Loucy (cell line): ENCODE measurements around the gene TRAPPC1.

ENCODE experiments used
- H2AFZ ChIP-seq: fragments of 200-600 bp; sonication (generic); 2 replicates; pipeline ENCODE4 v1.6.0; 2016; ENCODE audit warnings: antibody characterized with exemption, mild to moderate bottlenecking, low read length, moderate library complexity
- H3F3A ChIP-seq: fragments of 200-600 bp; 2 replicates; pipeline ENCODE4 v1.6.0; 2016; ENCODE audit warnings: antibody characterized with exemption, low read depth, mild to moderate bottlenecking
- H3K27me3 ChIP-seq: fragments of 200-600 bp; sonication (generic); 2 replicates; pipeline ENCODE4 v1.6.1; 2014; ENCODE audit warnings: low read length, mild to moderate bottlenecking; ENCODE audit not compliant: insufficient read depth, poor library complexity, severe bottlenecking
- H3K36me3 ChIP-seq: fragments of 200-600 bp; sonication (generic); 2 replicates; pipeline ENCODE4 v1.6.1; 2016; ENCODE audit warnings: low read length; ENCODE audit not compliant: insufficient read depth
- H3K4me1 ChIP-seq: fragments of 200-600 bp; sonication (generic); 2 replicates; pipeline ENCODE4 v1.5.1; 2014; ENCODE audit warnings: low read length, mild to moderate bottlenecking; ENCODE audit not compliant: insufficient read depth, poor library complexity, severe bottlenecking
- H3K4me2 ChIP-seq: fragments of 200-600 bp; sonication (generic); 2 replicates; pipeline ENCODE4 v1.6.0; 2014; ENCODE audit warnings: antibody characterized with exemption, low read length, low read depth, mild to moderate bottlenecking; ENCODE audit not compliant: poor library complexity, severe bottlenecking
- H3K4me3 ChIP-seq: fragments of 200-600 bp; sonication (generic); 2 replicates; pipeline ENCODE4 v1.5.1; 2014; ENCODE audit warnings: low read length, mild to moderate bottlenecking, mixed read lengths; ENCODE audit not compliant: poor library complexity, severe bottlenecking
- H3K79me2 ChIP-seq: fragments of 200-600 bp; sonication (generic); 2 replicates; pipeline ENCODE4 v1.6.1; 2014; ENCODE audit warnings: low read length; ENCODE audit not compliant: insufficient read depth
- H3K9ac ChIP-seq: fragments of 200-600 bp; sonication (generic); 2 replicates; pipeline ENCODE4 v1.6.0; 2014; ENCODE audit warnings: mild to moderate bottlenecking, low read depth, low read length, moderate library complexity; ENCODE audit not compliant: poor library complexity, severe bottlenecking
- H3K9me2 ChIP-seq: fragments of 200-600 bp; sonication (generic); replicated peaks from 2 replicates; pipeline ENCODE4 v1.6.1; 2016; ENCODE audit warnings: low read depth, low read length, mixed read lengths
- H3K9me3 ChIP-seq: fragments of 200-600 bp; sonication (generic); 2 replicates; pipeline ENCODE4 v1.6.1; 2014; ENCODE audit warnings: mild to moderate bottlenecking, antibody characterized with exemption, low read length, low read depth; ENCODE audit not compliant: insufficient read depth
- H4K20me1 ChIP-seq: fragments of 200-600 bp; sonication (generic); 2 replicates; pipeline ENCODE4 v1.6.0; 2014; ENCODE audit warnings: antibody characterized with exemption, low read length, mild to moderate bottlenecking; ENCODE audit not compliant: insufficient read depth, poor library complexity, severe bottlenecking
- CTCF ChIP-seq: fragments of 200-600 bp; sonication (generic); conservative IDR thresholded peaks from 2 replicates; pipeline ENCODE4 v1.5.1; 2014; ENCODE audit warnings: mild to moderate bottlenecking, antibody characterized with exemption, low read length
- EZH2phosphoT487 ChIP-seq: fragments of 200-600 bp; IDR thresholded peaks from 2 replicates; pipeline ENCODE4 v1.6.1; 2018; ENCODE audit warnings: antibody characterized with exemption, mild to moderate bottlenecking, moderate library complexity, borderline replicate concordance

The TRAPPC1 gene

DNA sequence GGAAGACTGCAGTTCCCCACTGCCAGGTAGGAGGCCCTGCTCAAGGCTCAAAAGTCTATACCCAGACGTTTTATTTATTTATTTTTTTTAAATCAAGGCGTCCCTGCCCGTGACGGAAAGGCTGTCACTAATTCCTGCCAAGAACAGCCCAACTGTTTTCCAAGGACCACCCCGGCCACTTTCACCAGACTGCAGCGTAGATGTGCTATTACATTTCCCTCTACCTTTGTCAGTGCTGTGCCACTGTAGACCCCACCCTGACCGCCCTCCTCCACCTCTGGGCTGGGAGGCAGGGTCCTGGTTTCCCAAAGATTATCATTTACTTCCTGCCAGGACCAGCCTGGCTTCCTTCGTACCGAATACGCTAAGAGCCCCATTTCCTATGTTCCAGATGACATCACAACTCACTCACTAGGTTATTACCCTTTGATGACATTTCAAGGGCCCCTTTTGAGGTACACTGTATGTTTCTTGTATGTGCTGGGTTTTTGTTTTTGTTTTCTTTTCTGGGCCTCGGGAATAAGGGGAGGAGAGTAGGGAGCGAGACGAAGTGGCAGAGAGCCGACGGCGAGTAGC is 9.4 kb downstream of the TRAPPC1 start:
- H3K4me2 ChIP-seq = no peak overlapping the region
- H2AFZ ChIP-seq = no peak overlapping the region
- no peaks in the 10 kb centered on the region for H3K79me2 ChIP-seq
- TF ChIP-seq CTCF (no peak), EZH2phosphoT487 (no peak)
- no peaks in the 10 kb centered on the region for H3K27me3 ChIP-seq
- H4K20me1 ChIP-seq = no peaks in the 10 kb centered on the region
- H3K4me3 ChIP-seq = no peak overlapping the region
- no peaks in the 10 kb centered on the region for H3K36me3 ChIP-seq
- no peaks in the 10 kb centered on the region for H3F3A ChIP-seq
- no peaks in the 10 kb centered on the region for H3K4me1 ChIP-seq
- H3K9ac ChIP-seq = no peak overlapping the region
- H3K9me2 ChIP-seq = no peaks in the 10 kb centered on the region
- no peaks in the 10 kb centered on the region for H3K9me3 ChIP-seq

GRCh38 chr17:7916808-7917207 is 14.9 kb downstream of the TRAPPC1 start:
- peaks cover 9% of the 10 kb centered on the region; the same call in 1 of the 2 replicates for H3K36me3 ChIP-seq
- H3F3A ChIP-seq = 0 out of 2 replicates have a peak, but pooled peaks cover 7% of the 10 kb centered on the region
- H3K4me2 ChIP-seq = peak overlapping the region; percentile 87
- peaks cover 13% of the 10 kb centered on the region; the same call in 1 of the 2 replicates for H3K79me2 ChIP-seq
- peak overlapping the region; percentile 74 for H3K4me3 ChIP-seq
- peak overlapping the region; percentile 84; the same call in 1 of the 2 replicates for H2AFZ ChIP-seq
- no peaks in the 10 kb centered on the region for H3K9me3 ChIP-seq
- H3K4me1 ChIP-seq = peaks cover 22% of the 10 kb centered on the region
- H3K9ac ChIP-seq = peak overlapping the region; percentile 82
- H4K20me1 ChIP-seq = peaks cover 4% of the 10 kb centered on the region
- no peaks in the 10 kb centered on the region for H3K9me2 ChIP-seq
- TF ChIP-seq CTCF (no peak), EZH2phosphoT487 (no peak)
- no peaks in the 10 kb centered on the region for H3K27me3 ChIP-seq

GRCh38 chr17:7916385-7916682 is 15.4 kb downstream of the TRAPPC1 start:
- Histone ChIP-seq H3K9ac (peak overlapping the region; percentile 82), H3K9me3 (no peaks in the 10 kb centered on the region), H3F3A (0 out of 2 replicates have a peak, but pooled peaks cover 7% of the 10 kb centered on the region), H3K9me2 (no peaks in the 10 kb centered on the region), H3K4me2 (peak overlapping the region; percentile 87), H3K4me3 (peak overlapping the region; percentile 74), H4K20me1 (peaks cover 4% of the 10 kb centered on the region), H3K27me3 (no peaks in the 10 kb centered on the region), H3K79me2 (peaks cover 13% of the 10 kb centered on the region; the same call in 1 of the 2 replicates), H3K36me3 (peaks cover 14% of the 10 kb centered on the region; the same call in 1 of the 2 replicates), H2AFZ (peak overlapping the region; percentile 84), H3K4me1 (peaks cover 22% of the 10 kb centered on the region)
- no peak for TF ChIP-seq CTCF
- no peak for TF ChIP-seq EZH2phosphoT487
